Endothelial cell of coronary artery (primary cell): ENCODE data around the gene JMY. TPM values are rescaled to one million over a fixed set of nuclear protein-coding genes. Genes with fewer than 3 reads are reported as not detected.

Experiments
- total RNA-seq: library from RNA; depleted of rRNA; stranded (reverse); fragments of >200 nt; gene quantifications from 2 replicates; pipeline ENCODE4 v1.2.3, GENCODE V29; 2014

The JMY gene, protein sequence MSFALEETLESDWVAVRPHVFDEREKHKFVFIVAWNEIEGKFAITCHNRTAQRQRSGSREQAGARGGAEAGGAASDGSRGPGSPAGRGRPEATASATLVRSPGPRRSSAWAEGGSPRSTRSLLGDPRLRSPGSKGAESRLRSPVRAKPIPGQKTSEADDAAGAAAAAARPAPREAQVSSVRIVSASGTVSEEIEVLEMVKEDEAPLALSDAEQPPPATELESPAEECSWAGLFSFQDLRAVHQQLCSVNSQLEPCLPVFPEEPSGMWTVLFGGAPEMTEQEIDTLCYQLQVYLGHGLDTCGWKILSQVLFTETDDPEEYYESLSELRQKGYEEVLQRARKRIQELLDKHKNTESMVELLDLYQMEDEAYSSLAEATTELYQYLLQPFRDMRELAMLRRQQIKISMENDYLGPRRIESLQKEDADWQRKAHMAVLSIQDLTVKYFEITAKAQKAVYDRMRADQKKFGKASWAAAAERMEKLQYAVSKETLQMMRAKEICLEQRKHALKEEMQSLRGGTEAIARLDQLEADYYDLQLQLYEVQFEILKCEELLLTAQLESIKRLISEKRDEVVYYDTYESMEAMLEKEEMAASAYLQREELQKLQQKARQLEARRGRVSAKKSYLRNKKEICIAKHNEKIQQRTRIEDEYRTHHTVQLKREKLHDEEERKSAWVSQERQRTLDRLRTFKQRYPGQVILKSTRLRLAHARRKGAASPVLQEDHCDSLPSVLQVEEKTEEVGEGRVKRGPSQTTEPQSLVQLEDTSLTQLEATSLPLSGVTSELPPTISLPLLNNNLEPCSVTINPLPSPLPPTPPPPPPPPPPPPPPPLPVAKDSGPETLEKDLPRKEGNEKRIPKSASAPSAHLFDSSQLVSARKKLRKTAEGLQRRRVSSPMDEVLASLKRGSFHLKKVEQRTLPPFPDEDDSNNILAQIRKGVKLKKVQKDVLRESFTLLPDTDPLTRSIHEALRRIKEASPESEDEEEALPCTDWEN
- total RNA-seq: 7.1 and 7.9 TPM in 2 replicates

DNA sequence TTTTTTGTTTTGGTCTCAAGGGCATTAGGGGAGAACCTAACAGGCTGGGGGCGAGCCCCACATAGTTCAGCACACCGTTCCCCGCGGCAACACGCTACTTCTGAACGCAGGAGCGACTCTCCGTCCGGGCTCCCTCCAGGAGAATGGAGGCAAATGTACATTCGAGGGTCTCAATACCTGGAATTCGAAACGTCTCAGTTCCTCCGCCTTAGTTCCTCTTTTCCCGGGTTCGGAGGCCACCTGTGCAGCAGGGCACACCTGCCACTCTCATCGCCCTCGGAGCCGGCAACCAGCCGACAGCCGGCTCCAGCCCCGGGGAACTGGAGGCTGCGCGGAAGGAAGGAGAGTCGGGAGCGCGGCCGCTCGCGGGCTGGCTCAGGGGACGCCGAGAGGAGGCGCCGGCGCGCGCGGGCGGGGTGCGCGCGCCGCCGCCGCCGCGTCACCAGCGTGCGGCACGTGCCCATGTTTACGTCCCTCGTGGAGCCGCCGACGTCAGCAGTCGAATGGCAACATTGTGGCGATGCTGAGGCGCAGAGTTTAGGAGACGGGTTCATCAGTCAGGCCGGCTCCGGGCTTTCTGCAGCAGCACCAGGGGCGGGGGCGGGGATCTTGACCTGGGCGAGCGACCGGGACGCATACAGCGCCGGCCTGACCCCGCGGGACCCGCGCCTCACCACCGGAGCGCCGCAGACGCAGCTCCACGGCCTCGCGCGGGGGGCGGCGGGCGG is at the start of gene JMY:
JMY (plus strand) TSS at position 498 of the 728 bp plus-strand sequence. CDS start 520 bp downstream, outside the sequence.

Other genes with a start within 250 kb of the JMY start
- under 0.01 TPM in 1 of 2 replicates, not detected in the other for gene DMGDH, start 166.5 kb upstream of the JMY start, total RNA-seq
- 0.09 TPM in 2 replicates for gene BHMT2, start 166.4 kb upstream of the JMY start, total RNA-seq
- not detected in 2 replicates for gene BHMT, start 124.3 kb upstream of the JMY start, total RNA-seq